HEK293T (cell line): ENCODE results near the gene COG4.

Experiments
- FOXA1 ChIP-seq: fragments of 450-650 bp; IDR thresholded peaks from 2 replicates; pipeline ENCODE4 v1.6.1; 2016; ENCODE audit warnings: mild to moderate bottlenecking
- L3MBTL2 ChIP-seq: fragments of 450-650 bp; conservative IDR thresholded peaks from 2 replicates; pipeline ENCODE4 v1.6.1; 2016; ENCODE audit warnings: mild to moderate bottlenecking
- SUZ12 ChIP-seq: fragments of 450-650 bp; IDR thresholded peaks from 2 replicates; pipeline ENCODE4 v1.6.1; 2016; ENCODE audit warnings: mild to moderate bottlenecking

GRCh38 chr16:70556063-70556462 is 32.7 kb upstream of the COG4 start:
- no peak for TF ChIP-seq FOXA1
- no peak for TF ChIP-seq SUZ12
- TF ChIP-seq L3MBTL2, result no peak
